GM12864 (cell line): Measurements from ENCODE around the gene GPC4.

Experiments used
- DNase-seq: peaks from one replicate; pipeline ENCODE4 v3.0.0-alpha.2; 2011; ENCODE audit warnings: low read depth
- H3K4me3 ChIP-seq: 2 replicates; pipeline ENCODE4 v1.5.1; 2011; ENCODE audit warnings: mild to moderate bottlenecking, low read depth, low read length, control low read depth
- CTCF ChIP-seq: IDR thresholded peaks from 2 replicates; pipeline ENCODE4 v1.5.1; 2011; ENCODE audit warnings: low read depth, mild to moderate bottlenecking, moderate library complexity, low read length, control low read depth, inconsistent platforms; ENCODE audit errors: missing control alignments

Gene GPC4

GRCh38 chrX:133369065-133369464, 46.2 kb downstream of the GPC4 start:
- DNase-seq = no peak
- TF ChIP-seq CTCF = no peak
- no peak overlapping the region for H3K4me3 ChIP-seq

GRCh38 chrX:133366735-133367134, 48.6 kb downstream of the GPC4 start:
- TF ChIP-seq CTCF = no peak
- no peak overlapping the region for H3K4me3 ChIP-seq
- no peak for DNase-seq

GRCh38 chrX:133365871-133366611, 49.2 kb downstream of the GPC4 start:
- DNase-seq = no peak
- no peak for TF ChIP-seq CTCF
- H3K4me3 ChIP-seq = no peak overlapping the region

- no peak for DNase-seq
- no peak overlapping the region for H3K4me3 ChIP-seq
- TF ChIP-seq CTCF = no peak
Measured at GRCh38 chrX:133364865-133365264, 50.4 kb downstream of the GPC4 start.

GRCh38 chrX:133364196-133364595, 51.1 kb downstream of the GPC4 start:
- no peak for DNase-seq

GRCh38 chrX:133362538-133362937, 52.8 kb downstream of the GPC4 start:
- no peak overlapping the region for H3K4me3 ChIP-seq
- no peak for DNase-seq
- TF ChIP-seq CTCF = no peak

More at GRCh38 chrX:133364196-133364595, 51.1 kb downstream of the GPC4 start:
- no peak for TF ChIP-seq CTCF
- H3K4me3 ChIP-seq = no peak overlapping the region

- H3K4me3 ChIP-seq = no peak overlapping the region
- no peak for DNase-seq
- no peak for TF ChIP-seq CTCF
Measured at GRCh38 chrX:133359466-133359865, 55.8 kb downstream of the GPC4 start.
